ENCODE measurements around the gene PDE4D. TPM values are rescaled to one million over a fixed set of nuclear protein-coding genes. Genes with fewer than 3 reads are reported as not detected.

PDE4D gene
- total and polyA plus RNA-seq, 2 of the 4 experiments (the other 2 are of a cell fraction): 1.4 to 7.9 TPM

DNA sequence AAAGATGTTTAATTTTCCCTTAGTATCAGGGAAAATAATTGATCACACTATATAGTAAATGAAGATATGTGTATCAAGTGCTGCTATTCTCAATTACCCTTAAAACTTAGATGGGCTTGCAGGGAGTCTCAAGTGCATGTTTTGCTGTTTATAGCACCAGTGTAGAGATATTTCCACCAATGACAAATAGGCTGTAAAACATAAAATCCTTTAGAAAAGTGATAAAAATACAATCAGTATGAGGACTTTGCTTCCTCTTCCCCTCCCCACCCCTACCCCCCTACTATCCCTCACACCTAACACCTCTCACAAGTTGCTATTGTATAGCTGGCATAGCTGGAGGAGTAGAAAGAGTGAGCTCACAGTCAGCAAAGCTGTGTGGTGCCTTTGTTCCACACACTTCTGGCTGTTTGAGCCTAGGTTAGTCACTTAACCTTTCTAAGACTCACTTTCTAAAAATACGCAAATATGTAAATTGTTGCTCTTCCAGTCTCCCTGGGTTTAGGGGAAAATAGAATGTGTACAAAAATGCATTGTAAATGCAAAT, 93.1 kb downstream of the PDE4D start:
- H3K4me1 ChIP-seq (ENCODE audit: control insufficient read depth, insufficient read depth, low read length): no peaks in the 10 kb centered on the region
- H3K36me3 ChIP-seq (ENCODE audit: control insufficient read depth, insufficient read depth, low read length): no peaks in the 10 kb centered on the region
- no peak overlapping the region for H2BK5ac ChIP-seq (ENCODE audit: low read depth, low read length, poor library complexity, severe bottlenecking)
- no peaks in the 10 kb centered on the region for H3K9me3 ChIP-seq (ENCODE audit: control insufficient read depth, insufficient read depth, low read length)
- H3K4me3 ChIP-seq (ENCODE audit: insufficient read depth, low read depth, low read length): no peak overlapping the region
- H4K8ac ChIP-seq (ENCODE audit: low read depth in 2 of 2, low read length in 2 of 2): no peak overlapping the region
- no CpG with 5 or more reads among the region's 1 CpG for WGBS, 2 experiments (ENCODE audit: extremely low coverage in 2 of 2, insufficient read length in 1 of 2)
- H3K56ac ChIP-seq (ENCODE audit: extremely low read depth, insufficient read depth, low read length): no peak overlapping the region
- dilution Hi-C loops (cut with HindIII; ENCODE audit: low sequenced_read_pairs, unreplicated experiment) (no loop called here), intact Hi-C loops (cut with micrococcal nuclease) (loop anchor here (1.0 to 2.0 kb wide), 5 partner anchors 80 to 612 kb away; no protein-coding TSS in a partner anchor), in situ Hi-C loops (cut with MboI; ENCODE audit: low sequenced_read_pairs) (loop anchor here (25.0 kb wide), 2 partner anchors 487 to 587 kb away; no protein-coding TSS in a partner anchor)
- H3K18ac ChIP-seq (ENCODE audit: low read depth, low read length): no peak overlapping the region
- H3K79me1 ChIP-seq (ENCODE audit: low read depth in 1 of 2, low read length in 2 of 2): no peaks in the 10 kb centered on the region
- no peak overlapping the region for H3K4ac ChIP-seq (ENCODE audit: low read depth, low read length)
- H4K91ac ChIP-seq (ENCODE audit: insufficient read depth, low read depth, low read length): no peak overlapping the region
- no peak overlapping the region for H3K14ac ChIP-seq (replicated peaks; ENCODE audit: low read depth, low read length)
- H2AK9ac ChIP-seq (replicated peaks; ENCODE audit: low read depth, low read length, poor library complexity): no peak overlapping the region
- no peak overlapping the region for H2BK20ac ChIP-seq (ENCODE audit: low read depth, low read length)
- H2BK15ac ChIP-seq (ENCODE audit: low read depth, low read length): no peak overlapping the region
- no peak overlapping the region for H3K9ac ChIP-seq (ENCODE audit: low read depth, low read length)
- H3K27ac ChIP-seq (ENCODE audit: insufficient read depth, low read length): no peak overlapping the region
- no peak overlapping the region for H4K5ac ChIP-seq (ENCODE audit: low read depth, low read length)
- no peak for ATAC-seq (ENCODE audit: low read depth)
- no peak overlapping the region for H3K4me2 ChIP-seq (ENCODE audit: low read depth, low read length)
- H3K23ac ChIP-seq (ENCODE audit: low read depth, low read length): no peak overlapping the region
- ChIA-PET CTCF (interaction anchor here (0.6 to 1.5 kb wide), 8 partner anchors 10 to 241 kb away, joined by 3 to 6 read pairs (median 3); no protein-coding TSS in a partner anchor), POLR2A (ENCODE audit: unreplicated experiment) (no interaction called here)
- no peak overlapping the region for H2AK5ac ChIP-seq (ENCODE audit: low read depth, low read length)
- no peaks in the 10 kb centered on the region for H4K20me1 ChIP-seq (ENCODE audit: insufficient read depth, low read length)
- H3K9me1 ChIP-seq (ENCODE audit: insufficient read depth, low read length): no peaks in the 10 kb centered on the region
- H3K27me3 ChIP-seq (ENCODE audit: control insufficient read depth, insufficient read depth, low read length): no peaks in the 10 kb centered on the region; the same call in 1 of the 2 replicates
- BruUV-seq (replicated peaks): no TSS peak
- DNase-seq: no peak
- H2BK120ac ChIP-seq (ENCODE audit: low read depth, low read length): no peak overlapping the region
- H2AFZ ChIP-seq (replicated peaks; ENCODE audit: low read length, poor library complexity): no peak overlapping the region
- no peak for TF ChIP-seq MAFK (IDR thresholded peaks at IDR 0.05; ENCODE audit: low read depth, low read length)
- TF ChIP-seq MXI1 (IDR thresholded peaks at IDR 0.05; ENCODE audit: borderline replicate concordance, low read depth, low read length): no peak
- no peak for TF ChIP-seq POLR2A (IDR thresholded peaks at IDR 0.05; ENCODE audit: low read depth, low read length)
- TF ChIP-seq, protein P1, sequence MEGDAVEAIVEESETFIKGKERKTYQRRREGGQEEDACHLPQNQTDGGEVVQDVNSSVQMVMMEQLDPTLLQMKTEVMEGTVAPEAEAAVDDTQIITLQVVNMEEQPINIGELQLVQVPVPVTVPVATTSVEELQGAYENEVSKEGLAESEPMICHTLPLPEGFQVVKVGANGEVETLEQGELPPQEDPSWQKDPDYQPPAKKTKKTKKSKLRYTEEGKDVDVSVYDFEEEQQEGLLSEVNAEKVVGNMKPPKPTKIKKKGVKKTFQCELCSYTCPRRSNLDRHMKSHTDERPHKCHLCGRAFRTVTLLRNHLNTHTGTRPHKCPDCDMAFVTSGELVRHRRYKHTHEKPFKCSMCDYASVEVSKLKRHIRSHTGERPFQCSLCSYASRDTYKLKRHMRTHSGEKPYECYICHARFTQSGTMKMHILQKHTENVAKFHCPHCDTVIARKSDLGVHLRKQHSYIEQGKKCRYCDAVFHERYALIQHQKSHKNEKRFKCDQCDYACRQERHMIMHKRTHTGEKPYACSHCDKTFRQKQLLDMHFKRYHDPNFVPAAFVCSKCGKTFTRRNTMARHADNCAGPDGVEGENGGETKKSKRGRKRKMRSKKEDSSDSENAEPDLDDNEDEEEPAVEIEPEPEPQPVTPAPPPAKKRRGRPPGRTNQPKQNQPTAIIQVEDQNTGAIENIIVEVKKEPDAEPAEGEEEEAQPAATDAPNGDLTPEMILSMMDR (conservative IDR thresholded peaks at IDR 0.05; ENCODE audit: low read depth, low read length): no peak
- TF ChIP-seq, protein P2, sequence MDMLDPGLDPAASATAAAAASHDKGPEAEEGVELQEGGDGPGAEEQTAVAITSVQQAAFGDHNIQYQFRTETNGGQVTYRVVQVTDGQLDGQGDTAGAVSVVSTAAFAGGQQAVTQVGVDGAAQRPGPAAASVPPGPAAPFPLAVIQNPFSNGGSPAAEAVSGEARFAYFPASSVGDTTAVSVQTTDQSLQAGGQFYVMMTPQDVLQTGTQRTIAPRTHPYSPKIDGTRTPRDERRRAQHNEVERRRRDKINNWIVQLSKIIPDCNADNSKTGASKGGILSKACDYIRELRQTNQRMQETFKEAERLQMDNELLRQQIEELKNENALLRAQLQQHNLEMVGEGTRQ (IDR thresholded peaks at IDR 0.05; ENCODE audit: low read depth, low read length): no peak
- no peak for TF ChIP-seq RAD21 (IDR thresholded peaks at IDR 0.05; ENCODE audit: low read length)
- no peak for TF ChIP-seq RFX5 (IDR thresholded peaks at IDR 0.05; ENCODE audit: low read depth, low read length)
- TF ChIP-seq BHLHE40 (IDR thresholded peaks at IDR 0.05; ENCODE audit: low read depth, low read length): no peak
- no peak for TF ChIP-seq RCOR1 (IDR thresholded peaks at IDR 0.05; ENCODE audit: insufficient replicate concordance, low read length)
- TF ChIP-seq CHD1 (IDR thresholded peaks at IDR 0.05; ENCODE audit: low read depth, low read length): no peak
- TF ChIP-seq MAZ (IDR thresholded peaks at IDR 0.05; ENCODE audit: borderline replicate concordance, low read depth, low read length): no peak
- no peak for TF ChIP-seq NFE2L2 (IDR thresholded peaks at IDR 0.05; ENCODE audit: low read depth, low read length)
- no peak for TF ChIP-seq SMC3 (IDR thresholded peaks at IDR 0.05; ENCODE audit: low read depth, low read length)
- TF ChIP-seq, protein P3, sequence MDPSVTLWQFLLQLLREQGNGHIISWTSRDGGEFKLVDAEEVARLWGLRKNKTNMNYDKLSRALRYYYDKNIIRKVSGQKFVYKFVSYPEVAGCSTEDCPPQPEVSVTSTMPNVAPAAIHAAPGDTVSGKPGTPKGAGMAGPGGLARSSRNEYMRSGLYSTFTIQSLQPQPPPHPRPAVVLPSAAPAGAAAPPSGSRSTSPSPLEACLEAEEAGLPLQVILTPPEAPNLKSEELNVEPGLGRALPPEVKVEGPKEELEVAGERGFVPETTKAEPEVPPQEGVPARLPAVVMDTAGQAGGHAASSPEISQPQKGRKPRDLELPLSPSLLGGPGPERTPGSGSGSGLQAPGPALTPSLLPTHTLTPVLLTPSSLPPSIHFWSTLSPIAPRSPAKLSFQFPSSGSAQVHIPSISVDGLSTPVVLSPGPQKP (IDR thresholded peaks at IDR 0.05; ENCODE audit: borderline replicate concordance, low read depth, low read length): no peak
- TF ChIP-seq FOS (IDR thresholded peaks at IDR 0.05; ENCODE audit: low read depth, low read length): no peak
- TF ChIP-seq CEBPB (IDR thresholded peaks at IDR 0.05; ENCODE audit: low read depth, low read length): no peak

Measured in IMR-90 (cell line).